AG09309 (cell line): ENCODE data around the gene FILIP1.

Experiments
- DNase-seq: peaks from one replicate; pipeline ENCODE4 v3.0.0-alpha.2; 2010; ENCODE audit warnings: low read depth
- H3K4me3 ChIP-seq: 2 replicates; pipeline ENCODE4 v1.5.1; 2011; ENCODE audit warnings: mild to moderate bottlenecking, low read depth, low read length, moderate library complexity; ENCODE audit not compliant: control insufficient read depth
- TF ChIP-seq, protein P1 (sequence below): IDR thresholded peaks from 2 replicates; pipeline ENCODE4 v1.5.1; 2011; ENCODE audit warnings: mild to moderate bottlenecking, low read depth, low read length, inconsistent platforms; ENCODE audit not compliant: insufficient read depth, control insufficient read depth; ENCODE audit errors: missing control alignments

The FILIP1 gene

DNA sequence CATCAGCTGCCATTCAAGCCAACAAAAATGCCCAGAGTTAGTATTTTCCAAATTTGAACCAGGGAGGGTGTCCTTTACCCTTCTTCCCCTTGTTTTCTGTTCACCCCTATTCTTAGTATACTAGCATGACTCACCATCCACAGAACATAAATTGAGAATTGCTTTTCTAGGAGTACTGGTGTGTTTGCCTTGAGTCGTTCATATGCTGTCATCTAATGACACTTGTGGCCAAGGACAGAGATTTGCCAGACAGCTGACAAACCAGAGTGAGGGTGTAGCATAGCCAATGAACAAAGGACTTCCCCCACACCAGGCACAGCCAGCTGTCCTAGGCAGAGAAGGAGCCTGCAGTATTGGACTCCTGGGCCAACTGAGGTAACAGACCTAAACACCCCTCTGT, 62.2 kb downstream of the FILIP1 start:
- no peak overlapping the region for H3K4me3 ChIP-seq
- TF ChIP-seq, protein P1, sequence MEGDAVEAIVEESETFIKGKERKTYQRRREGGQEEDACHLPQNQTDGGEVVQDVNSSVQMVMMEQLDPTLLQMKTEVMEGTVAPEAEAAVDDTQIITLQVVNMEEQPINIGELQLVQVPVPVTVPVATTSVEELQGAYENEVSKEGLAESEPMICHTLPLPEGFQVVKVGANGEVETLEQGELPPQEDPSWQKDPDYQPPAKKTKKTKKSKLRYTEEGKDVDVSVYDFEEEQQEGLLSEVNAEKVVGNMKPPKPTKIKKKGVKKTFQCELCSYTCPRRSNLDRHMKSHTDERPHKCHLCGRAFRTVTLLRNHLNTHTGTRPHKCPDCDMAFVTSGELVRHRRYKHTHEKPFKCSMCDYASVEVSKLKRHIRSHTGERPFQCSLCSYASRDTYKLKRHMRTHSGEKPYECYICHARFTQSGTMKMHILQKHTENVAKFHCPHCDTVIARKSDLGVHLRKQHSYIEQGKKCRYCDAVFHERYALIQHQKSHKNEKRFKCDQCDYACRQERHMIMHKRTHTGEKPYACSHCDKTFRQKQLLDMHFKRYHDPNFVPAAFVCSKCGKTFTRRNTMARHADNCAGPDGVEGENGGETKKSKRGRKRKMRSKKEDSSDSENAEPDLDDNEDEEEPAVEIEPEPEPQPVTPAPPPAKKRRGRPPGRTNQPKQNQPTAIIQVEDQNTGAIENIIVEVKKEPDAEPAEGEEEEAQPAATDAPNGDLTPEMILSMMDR, result no peak
- no peak for DNase-seq

DNA sequence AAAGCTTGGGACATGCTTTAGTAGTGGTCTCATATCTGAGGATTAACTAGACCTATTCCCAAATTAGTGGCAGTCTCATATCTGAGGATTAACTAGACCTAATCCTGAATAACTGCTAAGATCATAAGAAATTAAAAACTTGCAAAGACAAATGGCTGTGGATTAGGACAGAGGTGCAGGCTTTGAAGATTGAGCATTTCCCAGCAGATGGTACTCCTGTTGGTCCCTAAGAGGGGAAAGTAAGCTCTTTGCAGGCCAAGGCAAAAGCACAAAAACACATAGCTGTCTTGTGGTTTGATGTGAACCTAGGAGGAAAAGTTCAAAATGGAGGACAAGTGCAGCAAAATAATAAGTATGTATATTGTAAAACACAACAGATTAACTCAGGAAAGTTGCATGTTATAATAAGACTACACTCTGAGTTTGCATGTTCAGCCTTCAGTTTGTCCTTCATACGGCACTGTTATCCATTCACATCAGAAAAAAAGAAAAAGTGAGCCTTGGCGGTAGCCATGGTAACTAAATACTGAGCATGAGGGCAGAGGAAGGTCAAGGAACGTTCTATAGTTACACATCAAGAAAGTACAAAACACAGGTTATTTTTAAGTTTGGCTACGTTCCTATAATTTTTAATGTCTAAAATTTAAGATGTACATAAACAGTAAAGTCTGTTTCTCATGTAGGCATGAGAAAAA, 62.8 kb downstream of the FILIP1 start:
- no peak for DNase-seq
- TF ChIP-seq, protein P1, result no peak
- H3K4me3 ChIP-seq, result no peak overlapping the region

DNA sequence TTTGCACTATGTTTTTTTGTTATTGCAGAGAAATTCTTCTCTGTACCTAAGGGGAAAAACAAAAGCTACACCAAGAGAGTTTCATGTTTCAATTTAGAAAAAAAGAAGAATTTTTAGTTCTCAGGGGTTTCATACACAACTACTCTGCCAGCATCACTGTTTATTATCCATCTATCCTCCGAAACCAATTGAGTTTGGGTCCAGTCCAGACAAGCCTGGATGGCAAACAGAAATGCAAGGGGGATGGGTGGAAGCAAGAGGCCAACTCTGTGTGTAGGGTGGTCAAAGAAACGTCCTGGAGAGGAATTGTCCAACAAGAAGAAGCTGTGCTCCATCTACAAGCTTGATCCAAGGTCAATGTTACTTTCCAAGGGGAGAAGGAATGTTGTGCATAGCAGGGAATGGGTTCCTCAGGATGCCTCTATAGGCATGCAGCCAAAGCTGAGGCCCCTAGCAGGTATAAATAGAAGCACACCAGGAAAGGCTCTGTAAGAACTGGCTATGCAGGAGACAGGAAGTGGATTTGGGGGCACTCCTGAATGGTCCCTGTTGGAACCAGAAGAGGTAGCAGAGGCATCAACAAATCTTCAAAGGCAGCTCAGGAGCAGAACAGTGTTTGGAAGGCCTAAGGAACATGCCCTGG, 64.4 kb downstream of the FILIP1 start:
- TF ChIP-seq, protein P1, result no peak
- no peak for DNase-seq
- no peak overlapping the region for H3K4me3 ChIP-seq

DNA sequence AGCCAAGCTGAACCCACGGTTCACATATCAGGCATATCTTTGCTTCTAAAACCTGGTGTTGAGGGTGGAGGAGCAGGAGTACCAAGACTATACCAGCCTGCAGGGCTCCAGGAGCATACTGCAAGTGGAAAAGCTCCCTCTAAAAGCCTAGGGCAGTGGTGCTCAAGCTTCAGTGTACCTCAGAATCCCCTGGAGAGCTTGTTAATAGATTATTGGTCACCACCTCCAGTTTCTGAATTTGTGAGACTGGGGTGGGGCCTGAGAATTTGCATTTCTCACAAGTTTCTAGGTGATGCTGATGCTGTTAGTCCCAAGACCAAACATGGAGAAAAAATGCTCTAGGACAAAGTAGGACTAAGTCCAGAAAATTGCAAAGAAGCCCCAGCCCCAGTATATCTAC, 65.4 kb downstream of the FILIP1 start:
- DNase-seq, result no peak
- H3K4me3 ChIP-seq, result no peak overlapping the region
- TF ChIP-seq, protein P1, result no peak

DNA sequence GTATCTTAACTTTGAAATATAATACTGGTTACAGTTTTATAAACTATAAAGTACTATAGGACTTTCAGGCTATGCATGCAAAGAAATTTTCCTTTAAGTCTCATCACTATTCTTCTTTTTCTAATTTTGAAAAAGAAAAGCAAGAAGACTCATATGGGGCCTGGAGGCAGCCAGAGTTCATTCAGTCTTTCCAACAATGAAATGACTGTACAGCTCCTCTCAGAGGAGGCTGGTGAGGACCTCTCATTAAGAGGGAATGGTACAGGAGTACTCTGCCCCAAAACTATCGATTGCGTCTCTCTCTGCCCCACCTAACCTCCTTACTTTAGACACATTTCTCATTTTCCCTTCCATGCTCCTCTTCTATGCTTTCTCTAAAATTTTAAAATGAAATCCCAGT, 66.3 kb downstream of the FILIP1 start:
- TF ChIP-seq, protein P1, result no peak
- H3K4me3 ChIP-seq, result no peak overlapping the region
- DNase-seq, result no peak

DNA sequence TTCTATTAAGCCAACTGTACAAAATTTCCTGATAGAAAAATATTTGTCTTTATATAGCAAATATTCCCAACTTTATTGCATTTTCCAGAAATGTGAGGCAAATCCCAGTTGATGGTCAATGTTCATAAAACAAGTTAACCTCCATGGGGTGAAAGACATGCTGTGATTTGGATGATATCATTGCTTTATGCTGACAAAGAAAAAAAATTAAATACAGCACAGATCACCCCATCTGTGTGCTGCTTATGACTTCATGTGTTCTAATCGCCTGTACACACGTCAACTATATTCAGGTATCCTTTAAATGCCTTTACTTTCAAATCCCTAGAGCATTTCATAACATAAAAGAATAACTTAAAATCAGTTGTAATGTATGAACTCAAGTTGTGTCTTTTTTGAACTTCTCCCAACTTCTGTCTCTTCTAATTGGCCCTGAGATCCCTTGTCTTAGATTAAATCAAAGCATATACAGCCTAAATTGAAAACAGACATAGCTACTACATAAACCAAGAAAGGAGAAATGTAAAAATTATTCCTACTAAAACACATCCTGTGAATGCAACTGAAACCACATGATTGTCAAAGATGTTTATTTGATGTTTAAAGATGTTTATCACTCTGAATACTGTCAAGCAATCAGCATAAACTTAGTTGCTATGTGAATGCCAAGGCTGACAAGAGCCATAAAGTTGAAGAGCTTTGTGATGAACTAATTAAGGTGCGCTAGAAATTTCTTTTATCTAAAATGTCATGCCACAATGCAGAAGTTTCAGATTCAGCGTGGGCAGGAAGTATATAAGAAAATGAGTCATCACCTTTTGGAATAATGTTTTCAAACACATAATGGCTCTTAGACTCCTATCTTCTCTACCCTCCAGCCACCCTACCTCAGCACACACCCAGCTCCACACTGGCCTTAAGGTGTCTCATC, 68.7 kb downstream of the FILIP1 start:
- no peak for DNase-seq
- TF ChIP-seq, protein P1, result no peak

More for the DNA sequence above, 68.7 kb downstream of the FILIP1 start:
- no peak overlapping the region for H3K4me3 ChIP-seq
